SK-N-SH treated with all-trans-retinoic acid at 6 μM for 48 hours (cell line): ENCODE data around the gene MYRF.

Experiments
- ATAC-seq: fragments of 200-7000 bp; cut with Tn5 transposase; 3 replicates; pipeline ENCODE4 v1.9.1; 2020; ENCODE audit warnings: mild to moderate bottlenecking, moderate library complexity
- ARNTL ChIP-seq: fragments of 450-650 bp; formaldehyde crosslinking; IDR thresholded peaks from 2 replicates; pipeline ENCODE4 v1.5.0; 2020; ENCODE audit warnings: low read depth, mild to moderate bottlenecking, moderate library complexity, borderline replicate concordance
- BACH2 ChIP-seq: fragments of 250-450 bp; sonication (Bioruptor Pico); IDR thresholded peaks from 2 replicates; pipeline ENCODE4 v1.9.0; 2021; ENCODE audit warnings: mild to moderate bottlenecking, borderline replicate concordance
- CSDC2 ChIP-seq: fragments of 250-450 bp; sonication (Bioruptor Pico); IDR thresholded peaks from 2 replicates; pipeline ENCODE4 v1.5.0; 2020; ENCODE audit warnings: mild to moderate bottlenecking, moderate library complexity
- ESRRG ChIP-seq: fragments of 250-450 bp; sonication (Bioruptor Pico); IDR thresholded peaks from 2 replicates; pipeline ENCODE4 v1.6.1; 2021; ENCODE audit warnings: mild to moderate bottlenecking
- GLIS3 ChIP-seq: fragments of 250-450 bp; sonication (Bioruptor Pico); IDR thresholded peaks from 2 replicates; pipeline ENCODE4 v1.5.0; 2020; ENCODE audit warnings: mild to moderate bottlenecking, moderate library complexity
- ISL1 ChIP-seq: fragments of 250-450 bp; sonication (Bioruptor Pico); IDR thresholded peaks from 2 replicates; pipeline ENCODE4 v2.1.2; 2022; ENCODE audit warnings: mild to moderate bottlenecking, moderate library complexity
- OSR1 ChIP-seq: fragments of 250-450 bp; sonication (Bioruptor Pico); IDR thresholded peaks from 2 replicates; pipeline ENCODE4 v1.8.0; 2022; ENCODE audit warnings: moderate library complexity, mild to moderate bottlenecking, inconsistent platforms
- PPARA ChIP-seq: fragments of 250-450 bp; sonication (Bioruptor Pico); IDR thresholded peaks from 2 replicates; pipeline ENCODE4 v1.5.0; 2020; ENCODE audit warnings: mild to moderate bottlenecking, borderline replicate concordance
- RARB ChIP-seq: fragments of 250-450 bp; sonication (Bioruptor Pico); IDR thresholded peaks from 2 replicates; pipeline ENCODE4 v1.8.0; 2021; ENCODE audit warnings: mild to moderate bottlenecking, moderate library complexity
- SNAI2 ChIP-seq: fragments of 250-450 bp; sonication (Bioruptor Pico); IDR thresholded peaks from 2 replicates; pipeline ENCODE4 v1.5.0; 2020; ENCODE audit warnings: mild to moderate bottlenecking, moderate library complexity
- TCF4 ChIP-seq: fragments of 250-450 bp; sonication (Bioruptor Pico); IDR thresholded peaks from 2 replicates; pipeline ENCODE4 v1.8.0; 2021; ENCODE audit warnings: mild to moderate bottlenecking, moderate library complexity, borderline replicate concordance
- TOX ChIP-seq: fragments of 250-450 bp; sonication (Bioruptor Pico); IDR thresholded peaks from 2 replicates; pipeline ENCODE4 v1.8.0; 2021; ENCODE audit warnings: mild to moderate bottlenecking, moderate library complexity, borderline replicate concordance
- ZC3H10 ChIP-seq: fragments of 250-450 bp; sonication (Bioruptor Pico); IDR thresholded peaks from 2 replicates; pipeline ENCODE4 v1.5.1; 2021; ENCODE audit warnings: mild to moderate bottlenecking, moderate library complexity
- ZFP30 ChIP-seq: fragments of 450-650 bp; formaldehyde crosslinking; IDR thresholded peaks from 2 replicates; pipeline ENCODE4 v1.5.0; 2022; ENCODE audit warnings: mild to moderate bottlenecking, moderate library complexity
- ZNF565 ChIP-seq: fragments of 450-650 bp; formaldehyde crosslinking; conservative IDR thresholded peaks from 2 replicates; pipeline ENCODE4 v1.5.0; 2020; ENCODE audit warnings: low read depth, mild to moderate bottlenecking, moderate library complexity
- ZNF70 ChIP-seq: fragments of 450-650 bp; formaldehyde crosslinking; IDR thresholded peaks from 2 replicates; pipeline ENCODE4 v1.5.0; 2020; ENCODE audit warnings: mild to moderate bottlenecking, moderate library complexity
- ZNF8 ChIP-seq: fragments of 450-650 bp; formaldehyde crosslinking; IDR thresholded peaks from 2 replicates; pipeline ENCODE4 v1.5.0; 2020; ENCODE audit warnings: mild to moderate bottlenecking, moderate library complexity
- TF ChIP-seq, protein P1 (sequence below): fragments of 250-450 bp; sonication (Bioruptor Pico); IDR thresholded peaks from 2 replicates; pipeline ENCODE4 v1.5.1; 2020; ENCODE audit warnings: low read depth, mild to moderate bottlenecking, moderate library complexity
- TF ChIP-seq, protein P2 (sequence below): fragments of 250-450 bp; sonication (Bioruptor Pico); IDR thresholded peaks from 2 replicates; pipeline ENCODE4 v1.8.0; 2021; ENCODE audit warnings: low read depth, mild to moderate bottlenecking, moderate library complexity, borderline replicate concordance
- TF ChIP-seq, protein P3 (sequence below): fragments of 250-450 bp; sonication (Bioruptor Pico); IDR thresholded peaks from 2 replicates; pipeline ENCODE4 v1.8.0; 2020; ENCODE audit warnings: mild to moderate bottlenecking, moderate library complexity, borderline replicate concordance
- TF ChIP-seq, protein P4 (sequence below): fragments of 250-450 bp; sonication (Bioruptor Pico); IDR thresholded peaks from 2 replicates; pipeline ENCODE4 v1.5.0; 2020; ENCODE audit warnings: mild to moderate bottlenecking, moderate library complexity
- TF ChIP-seq, protein P5 (sequence below): fragments of 250-450 bp; sonication (Bioruptor Pico); IDR thresholded peaks from 2 replicates; pipeline ENCODE4 v1.5.1; 2021; ENCODE audit warnings: mild to moderate bottlenecking, moderate library complexity

The MYRF gene

DNA sequence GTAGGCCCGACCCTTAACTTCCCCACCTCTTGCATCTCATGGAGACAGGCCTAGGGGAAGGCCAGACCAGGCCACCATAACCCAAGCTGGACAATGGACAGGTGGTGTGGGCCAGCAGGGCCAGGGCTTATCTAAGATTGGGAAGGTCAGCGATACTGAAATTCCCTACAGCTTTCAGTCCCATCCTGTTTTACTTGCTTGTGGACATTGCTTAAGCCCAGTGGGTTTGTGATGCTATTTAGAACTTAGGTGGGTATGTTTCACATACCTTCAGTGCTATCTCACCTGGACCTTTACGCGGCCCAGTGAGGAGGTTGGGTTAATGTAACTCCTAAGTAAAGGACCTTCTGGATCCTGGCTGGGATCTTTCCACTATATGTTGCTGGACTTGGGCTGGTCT lies 77.4 kb downstream of the MYRF start:
- ATAC-seq: no peak
- TF ChIP-seq, protein P1, sequence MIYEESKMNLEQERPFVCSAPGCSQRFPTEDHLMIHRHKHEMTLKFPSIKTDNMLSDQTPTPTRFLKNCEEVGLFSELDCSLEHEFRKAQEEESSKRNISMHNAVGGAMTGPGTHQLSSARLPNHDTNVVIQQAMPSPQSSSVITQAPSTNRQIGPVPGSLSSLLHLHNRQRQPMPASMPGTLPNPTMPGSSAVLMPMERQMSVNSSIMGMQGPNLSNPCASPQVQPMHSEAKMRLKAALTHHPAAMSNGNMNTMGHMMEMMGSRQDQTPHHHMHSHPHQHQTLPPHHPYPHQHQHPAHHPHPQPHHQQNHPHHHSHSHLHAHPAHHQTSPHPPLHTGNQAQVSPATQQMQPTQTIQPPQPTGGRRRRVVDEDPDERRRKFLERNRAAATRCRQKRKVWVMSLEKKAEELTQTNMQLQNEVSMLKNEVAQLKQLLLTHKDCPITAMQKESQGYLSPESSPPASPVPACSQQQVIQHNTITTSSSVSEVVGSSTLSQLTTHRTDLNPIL (CRISPR knock-in tag): no peak
- TF ChIP-seq, protein P2, sequence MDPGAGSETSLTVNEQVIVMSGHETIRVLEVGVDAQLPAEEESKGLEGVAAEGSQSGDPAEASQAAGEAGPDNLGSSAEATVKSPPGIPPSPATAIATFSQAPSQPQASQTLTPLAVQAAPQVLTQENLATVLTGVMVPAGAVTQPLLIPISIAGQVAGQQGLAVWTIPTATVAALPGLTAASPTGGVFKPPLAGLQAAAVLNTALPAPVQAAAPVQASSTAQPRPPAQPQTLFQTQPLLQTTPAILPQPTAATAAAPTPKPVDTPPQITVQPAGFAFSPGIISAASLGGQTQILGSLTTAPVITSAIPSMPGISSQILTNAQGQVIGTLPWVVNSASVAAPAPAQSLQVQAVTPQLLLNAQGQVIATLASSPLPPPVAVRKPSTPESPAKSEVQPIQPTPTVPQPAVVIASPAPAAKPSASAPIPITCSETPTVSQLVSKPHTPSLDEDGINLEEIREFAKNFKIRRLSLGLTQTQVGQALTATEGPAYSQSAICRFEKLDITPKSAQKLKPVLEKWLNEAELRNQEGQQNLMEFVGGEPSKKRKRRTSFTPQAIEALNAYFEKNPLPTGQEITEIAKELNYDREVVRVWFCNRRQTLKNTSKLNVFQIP (CRISPR knock-in tag): no peak

DNA sequence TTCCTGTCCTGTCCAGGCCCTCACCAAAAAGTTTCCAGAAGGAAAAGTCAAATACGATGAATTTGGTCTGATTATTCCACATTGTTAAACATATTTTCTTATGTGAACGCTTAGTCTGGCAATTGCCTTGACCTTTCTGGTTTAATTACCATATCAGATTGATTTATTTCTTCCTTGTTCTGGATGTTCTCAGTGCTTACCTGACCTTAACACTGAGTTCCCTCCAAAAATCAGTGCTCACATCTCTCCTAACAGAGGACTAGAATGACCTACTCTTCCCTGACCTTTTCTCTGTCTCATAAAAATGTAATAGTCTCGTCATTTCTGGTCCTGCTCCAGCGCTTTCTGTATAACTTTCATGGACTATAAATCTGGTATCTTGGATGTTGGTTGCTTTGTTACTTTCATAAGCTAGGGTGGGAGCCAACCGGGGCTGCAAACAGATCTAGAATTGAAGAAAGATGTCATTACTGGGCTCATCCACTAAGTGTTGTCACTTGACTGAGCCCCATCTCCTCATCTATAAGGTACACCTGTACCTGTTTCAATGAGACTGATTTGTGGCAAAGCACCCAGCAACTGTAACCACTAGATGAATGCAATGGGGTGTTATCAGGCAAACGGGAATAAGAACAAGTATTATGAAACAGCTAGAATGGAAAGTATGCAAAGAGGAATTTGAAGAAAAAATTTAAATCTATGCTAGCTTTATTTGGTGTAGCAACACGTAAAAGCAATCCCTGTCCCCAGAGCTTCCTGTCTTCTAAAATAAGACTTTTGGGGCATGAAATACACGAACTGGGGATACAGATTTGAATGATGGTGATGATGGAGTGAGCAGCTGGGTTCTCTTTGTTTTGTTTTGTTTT lies 78.0 kb downstream of the MYRF start:
- no peak for ATAC-seq
- TF ChIP-seq, protein P2 (CRISPR knock-in tag): no peak
- TF ChIP-seq TOX (no peak), BACH2 (CRISPR knock-in tag) (no peak), PPARA (CRISPR knock-in tag) (no peak), TCF4 (CRISPR knock-in tag) (no peak), ISL1 (CRISPR knock-in tag) (no peak), ZNF565 (no peak), ZNF8 (CRISPR knock-in tag) (no peak), CSDC2 (no peak), ZC3H10 (no peak), GLIS3 (CRISPR knock-in tag) (no peak), SNAI2 (CRISPR knock-in tag) (no peak), ESRRG (CRISPR knock-in tag) (no peak), ZNF70 (CRISPR knock-in tag) (no peak), OSR1 (CRISPR knock-in tag) (no peak)
- TF ChIP-seq, protein P3, sequence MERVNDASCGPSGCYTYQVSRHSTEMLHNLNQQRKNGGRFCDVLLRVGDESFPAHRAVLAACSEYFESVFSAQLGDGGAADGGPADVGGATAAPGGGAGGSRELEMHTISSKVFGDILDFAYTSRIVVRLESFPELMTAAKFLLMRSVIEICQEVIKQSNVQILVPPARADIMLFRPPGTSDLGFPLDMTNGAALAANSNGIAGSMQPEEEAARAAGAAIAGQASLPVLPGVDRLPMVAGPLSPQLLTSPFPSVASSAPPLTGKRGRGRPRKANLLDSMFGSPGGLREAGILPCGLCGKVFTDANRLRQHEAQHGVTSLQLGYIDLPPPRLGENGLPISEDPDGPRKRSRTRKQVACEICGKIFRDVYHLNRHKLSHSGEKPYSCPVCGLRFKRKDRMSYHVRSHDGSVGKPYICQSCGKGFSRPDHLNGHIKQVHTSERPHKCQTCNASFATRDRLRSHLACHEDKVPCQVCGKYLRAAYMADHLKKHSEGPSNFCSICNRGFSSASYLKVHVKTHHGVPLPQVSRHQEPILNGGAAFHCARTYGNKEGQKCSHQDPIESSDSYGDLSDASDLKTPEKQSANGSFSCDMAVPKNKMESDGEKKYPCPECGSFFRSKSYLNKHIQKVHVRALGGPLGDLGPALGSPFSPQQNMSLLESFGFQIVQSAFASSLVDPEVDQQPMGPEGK (CRISPR knock-in tag): no peak
- TF ChIP-seq, protein P4, sequence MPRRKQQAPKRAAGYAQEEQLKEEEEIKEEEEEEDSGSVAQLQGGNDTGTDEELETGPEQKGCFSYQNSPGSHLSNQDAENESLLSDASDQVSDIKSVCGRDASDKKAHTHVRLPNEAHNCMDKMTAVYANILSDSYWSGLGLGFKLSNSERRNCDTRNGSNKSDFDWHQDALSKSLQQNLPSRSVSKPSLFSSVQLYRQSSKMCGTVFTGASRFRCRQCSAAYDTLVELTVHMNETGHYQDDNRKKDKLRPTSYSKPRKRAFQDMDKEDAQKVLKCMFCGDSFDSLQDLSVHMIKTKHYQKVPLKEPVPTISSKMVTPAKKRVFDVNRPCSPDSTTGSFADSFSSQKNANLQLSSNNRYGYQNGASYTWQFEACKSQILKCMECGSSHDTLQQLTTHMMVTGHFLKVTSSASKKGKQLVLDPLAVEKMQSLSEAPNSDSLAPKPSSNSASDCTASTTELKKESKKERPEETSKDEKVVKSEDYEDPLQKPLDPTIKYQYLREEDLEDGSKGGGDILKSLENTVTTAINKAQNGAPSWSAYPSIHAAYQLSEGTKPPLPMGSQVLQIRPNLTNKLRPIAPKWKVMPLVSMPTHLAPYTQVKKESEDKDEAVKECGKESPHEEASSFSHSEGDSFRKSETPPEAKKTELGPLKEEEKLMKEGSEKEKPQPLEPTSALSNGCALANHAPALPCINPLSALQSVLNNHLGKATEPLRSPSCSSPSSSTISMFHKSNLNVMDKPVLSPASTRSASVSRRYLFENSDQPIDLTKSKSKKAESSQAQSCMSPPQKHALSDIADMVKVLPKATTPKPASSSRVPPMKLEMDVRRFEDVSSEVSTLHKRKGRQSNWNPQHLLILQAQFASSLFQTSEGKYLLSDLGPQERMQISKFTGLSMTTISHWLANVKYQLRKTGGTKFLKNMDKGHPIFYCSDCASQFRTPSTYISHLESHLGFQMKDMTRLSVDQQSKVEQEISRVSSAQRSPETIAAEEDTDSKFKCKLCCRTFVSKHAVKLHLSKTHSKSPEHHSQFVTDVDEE: no peak

DNA sequence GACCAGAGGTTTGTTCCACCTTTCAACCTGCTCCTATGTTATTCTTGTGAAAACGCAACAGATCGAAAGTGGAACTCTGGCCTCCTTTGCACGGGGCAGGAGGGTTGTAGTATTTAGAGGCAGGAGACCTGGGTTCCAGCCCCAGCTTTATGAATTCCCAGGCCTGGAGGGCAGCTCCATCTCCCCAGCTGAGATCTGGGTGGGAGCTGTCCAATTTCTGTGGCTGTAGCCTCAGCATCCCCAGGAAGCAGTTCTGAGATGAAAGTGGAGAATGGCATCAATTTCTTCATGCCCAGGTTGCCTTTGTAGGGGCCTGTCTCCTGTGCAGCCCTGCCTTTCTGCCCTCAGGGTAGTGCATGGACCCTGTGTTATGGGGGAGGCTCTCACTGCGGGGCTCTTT lies 79.8 kb downstream of the MYRF start:
- ATAC-seq: no peak
- TF ChIP-seq ZFP30 (no peak), TCF4 (CRISPR knock-in tag) (no peak), SNAI2 (CRISPR knock-in tag) (no peak), ZNF565 (no peak), ARNTL (CRISPR knock-in tag) (no peak), ISL1 (CRISPR knock-in tag) (no peak), ZC3H10 (no peak), GLIS3 (CRISPR knock-in tag) (no peak), PPARA (CRISPR knock-in tag) (no peak), ZNF70 (CRISPR knock-in tag) (no peak), RARB (CRISPR knock-in tag) (no peak), ZNF8 (CRISPR knock-in tag) (no peak)
- TF ChIP-seq, protein P2 (CRISPR knock-in tag): no peak
- TF ChIP-seq, protein P5, sequence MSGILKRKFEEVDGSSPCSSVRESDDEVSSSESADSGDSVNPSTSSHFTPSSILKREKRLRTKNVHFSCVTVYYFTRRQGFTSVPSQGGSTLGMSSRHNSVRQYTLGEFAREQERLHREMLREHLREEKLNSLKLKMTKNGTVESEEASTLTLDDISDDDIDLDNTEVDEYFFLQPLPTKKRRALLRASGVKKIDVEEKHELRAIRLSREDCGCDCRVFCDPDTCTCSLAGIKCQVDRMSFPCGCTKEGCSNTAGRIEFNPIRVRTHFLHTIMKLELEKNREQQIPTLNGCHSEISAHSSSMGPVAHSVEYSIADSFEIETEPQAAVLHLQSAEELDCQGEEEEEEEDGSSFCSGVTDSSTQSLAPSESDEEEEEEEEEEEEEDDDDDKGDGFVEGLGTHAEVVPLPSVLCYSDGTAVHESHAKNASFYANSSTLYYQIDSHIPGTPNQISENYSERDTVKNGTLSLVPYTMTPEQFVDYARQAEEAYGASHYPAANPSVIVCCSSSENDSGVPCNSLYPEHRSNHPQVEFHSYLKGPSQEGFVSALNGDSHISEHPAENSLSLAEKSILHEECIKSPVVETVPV (CRISPR knock-in tag): no peak
- TF ChIP-seq, protein P3 (CRISPR knock-in tag): no peak
